Liver (tissue), 9 donors: ENCODE data around the gene ING1. TPM values are rescaled to one million over a fixed set of nuclear protein-coding genes. Genes with fewer than 3 reads are reported as not detected.
"Not testable (repeated sequence)": the region's sequence is repeated elsewhere in the genome, so short reads cannot be mapped to it uniquely, and the experiment has no call there.

ENCODE experiments used
- DNase-seq: peaks from one replicate; pipeline ENCODE4 v3.0.0-alpha.2; 2017; ENCODE audit warnings: low spot score
- H3K27ac ChIP-seq, 2 donors: one replicate each; pipeline ENCODE4 v1.7.0; 2013; ENCODE audit warnings: inconsistent platforms in 2 of 2, low read length in 2 of 2, control low read depth in 1 of 2, low read depth in 1 of 2, mild to moderate bottlenecking in 1 of 2
- H3K27me3 ChIP-seq, 4 donors: one replicate each; pipeline versions ENCODE4 v1.6.1 to v1.7.0; 2013; ENCODE audit warnings: low read length in 3 of 4, inconsistent platforms in 1 of 4, mild to moderate bottlenecking in 1 of 4, moderate library complexity in 1 of 4; ENCODE audit not compliant: control insufficient read depth in 4 of 4, insufficient read depth in 4 of 4
- H3K36me3 ChIP-seq, 4 donors: one replicate each; pipeline versions ENCODE4 v1.6.1 to v1.7.0; 2013; ENCODE audit warnings: low read length in 3 of 4, mild to moderate bottlenecking in 3 of 4, low read depth in 1 of 4, moderate library complexity in 1 of 4; ENCODE audit not compliant: control insufficient read depth in 4 of 4, insufficient read depth in 3 of 4
- H3K4me1 ChIP-seq, 4 donors: one replicate each; pipeline versions ENCODE4 v1.6.1 to v1.7.0; 2013; ENCODE audit warnings: low read length in 3 of 4, mild to moderate bottlenecking in 3 of 4, moderate library complexity in 1 of 4; ENCODE audit not compliant: control insufficient read depth in 4 of 4, insufficient read depth in 4 of 4
- H3K4me3 ChIP-seq, 3 donors: one replicate each; pipeline versions ENCODE4 v1.6.1 to v1.7.0; 2013; ENCODE audit warnings: low read length in 3 of 3, control low read depth in 1 of 3, low read depth in 1 of 3, mild to moderate bottlenecking in 1 of 3
- H3K9ac ChIP-seq, 2 donors: one replicate each; pipeline ENCODE4 v1.7.0; 2013; ENCODE audit warnings: low read length in 2 of 2, mild to moderate bottlenecking in 2 of 2, moderate library complexity in 2 of 2, control low read depth in 1 of 2, low read depth in 1 of 2
- H3K9me3 ChIP-seq, 4 donors: one replicate each; pipeline versions ENCODE4 v1.6.1 to v1.7.0; 2013; ENCODE audit warnings: low read length in 3 of 4; ENCODE audit not compliant: control insufficient read depth in 4 of 4
- EGR1 ChIP-seq, 2 donors: IDR thresholded peaks; 2 replicates each; pipeline ENCODE4 v1.6.1; 2016 to 2018; ENCODE audit warnings: antibody characterized with exemption in 2 of 2, low read depth in 2 of 2
- FOXA2 ChIP-seq: IDR thresholded peaks from 2 replicates; pipeline ENCODE4 v1.6.1; 2016; ENCODE audit warnings: antibody characterized with exemption
- HNF4A ChIP-seq, 2 donors: conservative IDR thresholded peaks; 2 replicates each; pipeline ENCODE4 v1.6.1; 2016; ENCODE audit warnings: antibody characterized with exemption in 2 of 2, mild to moderate bottlenecking in 2 of 2
- HNF4G ChIP-seq: IDR thresholded peaks from 2 replicates; pipeline ENCODE4 v1.6.1; 2016; ENCODE audit warnings: antibody characterized with exemption
- NR2F2 ChIP-seq: IDR thresholded peaks from 2 replicates; pipeline ENCODE4 v1.6.1; 2016; ENCODE audit warnings: antibody characterized with exemption
- RAD21 ChIP-seq, 2 donors: IDR thresholded peaks; 2 replicates each; pipeline ENCODE4 v1.6.1; 2016; ENCODE audit warnings: antibody characterized with exemption in 2 of 2, mild to moderate bottlenecking in 2 of 2
- RXRA ChIP-seq, 2 donors: IDR thresholded peaks; 2 replicates each; pipeline ENCODE4 v1.6.1; 2017 to 2018; ENCODE audit warnings: antibody characterized with exemption in 2 of 2, mild to moderate bottlenecking in 1 of 2
- SP1 ChIP-seq: IDR thresholded peaks from 2 replicates; pipeline ENCODE4 v1.6.1; 2018; ENCODE audit warnings: antibody characterized with exemption, mild to moderate bottlenecking
- YY1 ChIP-seq: IDR thresholded peaks from 2 replicates; pipeline ENCODE4 v1.6.1; 2016; ENCODE audit warnings: antibody characterized with exemption, mild to moderate bottlenecking
- WGBS: extraction: QIAGEN DNeasy Blood & Tissue Kit; methylation state at CpG from one replicate; pipeline ENCODE4 v1.1.7; 2013; 5-methylcytosine and 5-hydroxymethylcytosine counted together
- polyA plus RNA-seq, 2 donors: library from polyadenylated mRNA; stranded (reverse) in 1 of 2; unstranded in 1 of 2; fragments of 200-250 nt in 1 of 2; fragments of >200 nt in 1 of 2; fragmentation: Nextera tagmentation in 1 of 2; extraction: Ambion mirVana in 1 of 2; gene quantifications; one replicate each; pipeline versions ENCODE4 v1.2.1 to v1.2.3, GENCODE V29; 2013 to 2015
- total RNA-seq, 2 donors: library from RNA; depleted of rRNA; stranded (reverse); fragments of >200 nt; gene quantifications; one replicate each; pipeline ENCODE4 v1.2.3, GENCODE V29; 2014
- TF ChIP-seq, protein P1 (sequence below): IDR thresholded peaks from 2 replicates; pipeline ENCODE4 v1.6.1; 2016; ENCODE audit warnings: antibody characterized with exemption
- TF ChIP-seq, protein P2 (sequence below): IDR thresholded peaks from 2 replicates; pipeline ENCODE4 v1.6.1; 2016; ENCODE audit warnings: antibody characterized with exemption, mild to moderate bottlenecking
- donor health status: healthy.
- donor health status: healthy.
- donor health status: healthy.
- donor health status: healthy.
- donor health status: healthy.

Gene ING1
- total and polyA plus RNA-seq, 4 donors = 7.5 to 14.1 (median 9.1) TPM

DNA sequence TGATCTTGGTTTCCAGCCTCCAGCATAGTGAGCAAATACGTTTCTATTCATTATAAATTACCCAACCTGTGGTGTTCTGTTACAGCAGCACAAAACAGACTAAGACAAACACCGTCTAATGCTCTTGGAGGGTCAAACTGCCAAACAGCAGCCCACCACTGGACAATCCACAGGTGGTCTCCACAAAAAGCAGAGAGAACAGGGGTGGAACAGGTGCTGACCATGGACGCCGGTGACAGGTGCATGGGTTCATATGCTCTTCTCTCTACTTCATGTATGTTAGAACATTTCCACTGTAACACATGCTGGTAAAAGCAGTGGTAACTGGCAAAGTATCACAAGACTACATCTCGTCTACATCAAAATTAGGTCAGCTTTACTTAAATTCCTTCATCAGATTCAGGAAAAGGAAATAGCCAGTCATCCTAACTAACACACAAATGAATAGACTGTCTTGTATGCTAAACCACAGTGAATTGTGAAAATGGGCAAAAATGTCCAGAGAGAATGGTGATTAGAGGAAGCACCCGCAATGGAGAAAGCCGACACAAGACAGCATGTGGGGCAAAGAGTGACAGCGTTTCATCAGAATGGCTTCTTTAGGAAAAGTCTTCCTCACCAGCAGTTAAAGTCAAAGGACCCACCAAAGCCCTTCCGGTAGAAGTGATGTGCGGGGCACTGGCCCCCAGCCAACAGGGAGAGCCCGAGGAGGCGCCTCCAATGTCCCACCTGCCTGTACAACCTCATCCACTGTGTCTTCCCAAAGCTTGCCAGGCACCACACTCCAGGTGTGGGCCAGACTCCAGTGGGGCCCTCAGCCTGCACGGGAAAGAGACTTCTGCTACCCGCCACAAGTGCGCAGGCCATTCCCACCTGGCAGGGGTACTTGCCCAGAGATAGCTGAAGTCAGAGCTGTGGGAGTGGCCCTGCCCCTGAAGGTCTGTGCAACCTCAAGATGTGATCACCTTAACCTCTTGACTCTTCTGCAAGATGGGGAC is 14.1 kb upstream of the ING1 start:
- H3K9me3 ChIP-seq = no peaks in the 10 kb centered on the region
- no peaks in the 10 kb centered on the region for H3K27me3 ChIP-seq
- peaks cover 9 to 33% (median 14%) of the 10 kb centered on the region in 4 donors for H3K36me3 ChIP-seq
- DNase-seq = no peak
- TF ChIP-seq YY1 (no peak), EGR1 (IDR thresholded peaks at IDR 0.05; ENCODE audit: low read depth in 2 of 2) (no peak), HNF4G (no peak), HNF4A (conservative IDR thresholded peaks at IDR 0.05) (no peak), RXRA (IDR thresholded peaks at IDR 0.05) (no peak), RAD21 (IDR thresholded peaks at IDR 0.05) (no peak)
- WGBS = 93% methylated on average over 15 of the region's 15 CpGs
- no peak overlapping the region for H3K27ac ChIP-seq
- H3K4me1 ChIP-seq = peaks cover 0 to 2% (median 0%) of the 10 kb centered on the region in 4 donors
- H3K9ac ChIP-seq = no peak overlapping the region
- H3K4me3 ChIP-seq = no peak overlapping the region

DNA sequence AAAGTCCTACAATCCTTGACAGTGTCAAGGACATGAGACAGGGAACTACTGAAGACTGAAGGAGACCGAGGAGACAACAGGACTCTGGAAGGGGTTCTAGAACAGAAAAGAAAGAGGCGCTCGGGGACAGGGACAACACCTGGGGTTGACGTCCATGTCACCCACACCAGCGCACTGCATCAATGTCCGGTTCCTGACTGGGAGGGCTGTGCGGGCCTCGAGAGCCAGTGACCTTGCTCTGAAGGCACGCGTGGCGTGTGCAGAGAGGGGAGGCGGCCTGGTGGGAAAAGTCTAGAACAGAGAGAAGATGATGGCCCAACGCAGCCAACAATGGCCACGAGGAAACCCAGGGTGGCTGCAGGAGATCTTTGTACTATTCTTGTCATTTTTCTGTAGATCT is 13.3 kb upstream of the ING1 start:
- 96% methylated on average over 14 of the region's 14 CpGs for WGBS
- H3K4me1 ChIP-seq = peaks cover 2 to 6% (median 4%) of the 10 kb centered on the region in 4 donors
- no peaks in the 10 kb centered on the region for H3K27me3 ChIP-seq

DNA sequence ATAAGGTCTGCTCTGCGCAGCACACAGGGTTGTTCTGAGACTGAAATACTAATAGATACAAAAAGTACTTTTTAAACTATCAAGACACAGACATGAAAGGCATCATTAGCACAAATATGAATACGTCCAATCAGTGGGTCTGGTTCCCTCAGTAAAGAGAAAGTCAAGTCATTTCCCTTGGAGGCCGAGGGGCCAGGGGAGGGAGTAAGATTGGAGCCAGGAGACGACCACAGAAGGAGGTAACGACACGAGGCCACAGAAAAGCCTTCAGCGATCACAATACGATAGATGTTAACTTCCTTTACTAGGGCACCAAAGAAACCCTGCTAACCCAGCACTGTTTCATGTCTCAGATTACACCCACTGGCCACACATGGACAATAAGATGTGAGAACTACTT is 12.9 kb upstream of the ING1 start:
- H3K4me1 ChIP-seq = peaks cover 2 to 10% (median 5%) of the 10 kb centered on the region in 4 donors
- WGBS = 92% methylated on average over 8 of the region's 8 CpGs
- TF ChIP-seq EGR1 (IDR thresholded peaks at IDR 0.05; ENCODE audit: low read depth in 2 of 2) (no peak), NR2F2 (no peak), RXRA (IDR thresholded peaks at IDR 0.05) (no peak), FOXA2 (no peak), HNF4A (conservative IDR thresholded peaks at IDR 0.05) (no peak)
- TF ChIP-seq, protein P1, sequence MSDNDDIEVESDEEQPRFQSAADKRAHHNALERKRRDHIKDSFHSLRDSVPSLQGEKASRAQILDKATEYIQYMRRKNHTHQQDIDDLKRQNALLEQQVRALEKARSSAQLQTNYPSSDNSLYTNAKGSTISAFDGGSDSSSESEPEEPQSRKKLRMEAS = no peak
- TF ChIP-seq, protein P2, sequence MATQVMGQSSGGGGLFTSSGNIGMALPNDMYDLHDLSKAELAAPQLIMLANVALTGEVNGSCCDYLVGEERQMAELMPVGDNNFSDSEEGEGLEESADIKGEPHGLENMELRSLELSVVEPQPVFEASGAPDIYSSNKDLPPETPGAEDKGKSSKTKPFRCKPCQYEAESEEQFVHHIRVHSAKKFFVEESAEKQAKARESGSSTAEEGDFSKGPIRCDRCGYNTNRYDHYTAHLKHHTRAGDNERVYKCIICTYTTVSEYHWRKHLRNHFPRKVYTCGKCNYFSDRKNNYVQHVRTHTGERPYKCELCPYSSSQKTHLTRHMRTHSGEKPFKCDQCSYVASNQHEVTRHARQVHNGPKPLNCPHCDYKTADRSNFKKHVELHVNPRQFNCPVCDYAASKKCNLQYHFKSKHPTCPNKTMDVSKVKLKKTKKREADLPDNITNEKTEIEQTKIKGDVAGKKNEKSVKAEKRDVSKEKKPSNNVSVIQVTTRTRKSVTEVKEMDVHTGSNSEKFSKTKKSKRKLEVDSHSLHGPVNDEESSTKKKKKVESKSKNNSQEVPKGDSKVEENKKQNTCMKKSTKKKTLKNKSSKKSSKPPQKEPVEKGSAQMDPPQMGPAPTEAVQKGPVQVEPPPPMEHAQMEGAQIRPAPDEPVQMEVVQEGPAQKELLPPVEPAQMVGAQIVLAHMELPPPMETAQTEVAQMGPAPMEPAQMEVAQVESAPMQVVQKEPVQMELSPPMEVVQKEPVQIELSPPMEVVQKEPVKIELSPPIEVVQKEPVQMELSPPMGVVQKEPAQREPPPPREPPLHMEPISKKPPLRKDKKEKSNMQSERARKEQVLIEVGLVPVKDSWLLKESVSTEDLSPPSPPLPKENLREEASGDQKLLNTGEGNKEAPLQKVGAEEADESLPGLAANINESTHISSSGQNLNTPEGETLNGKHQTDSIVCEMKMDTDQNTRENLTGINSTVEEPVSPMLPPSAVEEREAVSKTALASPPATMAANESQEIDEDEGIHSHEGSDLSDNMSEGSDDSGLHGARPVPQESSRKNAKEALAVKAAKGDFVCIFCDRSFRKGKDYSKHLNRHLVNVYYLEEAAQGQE = no peak

More for the DNA sequence above, 13.3 kb upstream of the ING1 start:
- H3K9me3 ChIP-seq = no peaks in the 10 kb centered on the region
- peaks cover 9 to 33% (median 14%) of the 10 kb centered on the region in 4 donors for H3K36me3 ChIP-seq
- TF ChIP-seq SP1 (no peak), RAD21 (IDR thresholded peaks at IDR 0.05) (no peak)
- H3K27ac ChIP-seq = no peak overlapping the region
- no peak overlapping the region for H3K9ac ChIP-seq
- no peak overlapping the region for H3K4me3 ChIP-seq
- no peak for DNase-seq

DNA sequence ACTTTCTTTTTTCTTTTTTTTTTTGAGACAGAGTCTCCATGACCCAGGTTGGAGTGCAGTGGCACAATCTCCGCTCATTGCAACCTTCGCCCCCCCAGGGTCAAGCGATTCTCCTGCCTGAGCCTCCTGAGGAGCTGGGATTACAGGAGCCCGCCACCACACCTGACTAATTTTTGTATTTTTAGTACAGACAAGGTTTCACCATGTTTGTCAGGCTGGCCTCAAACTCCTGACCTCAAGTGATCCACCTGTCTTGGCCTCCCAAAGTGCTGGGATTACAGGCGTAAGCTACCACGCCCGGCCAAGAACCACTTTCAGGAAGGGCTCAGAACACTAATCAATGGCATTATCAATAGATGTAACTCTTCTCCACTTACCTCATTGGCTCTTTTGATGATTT is 12.4 kb upstream of the ING1 start:
- DNase-seq, H3K9me3 ChIP-seq, H3K9ac ChIP-seq, H3K27me3 ChIP-seq, H3K4me3 ChIP-seq, H3K27ac ChIP-seq, H3K4me1 ChIP-seq: not testable (repeated sequence)
- H3K36me3 ChIP-seq = peaks cover 9 to 33% (median 14%) of the 10 kb centered on the region in 4 donors
- 98% methylated on average over 7 of the region's 7 CpGs for WGBS

More for the DNA sequence above, 12.9 kb upstream of the ING1 start:
- no peaks in the 10 kb centered on the region for H3K9me3 ChIP-seq
- no peak for DNase-seq
- no peaks in the 10 kb centered on the region for H3K27me3 ChIP-seq
- no peak overlapping the region for H3K27ac ChIP-seq
- no peak overlapping the region for H3K9ac ChIP-seq
- peaks cover 9 to 33% (median 14%) of the 10 kb centered on the region in 4 donors for H3K36me3 ChIP-seq
- H3K4me3 ChIP-seq = no peak overlapping the region
